GM21619 (cell line): ENCODE measurements around the gene CGB2.
"Not testable (repeated sequence)": the region's sequence is repeated elsewhere in the genome, so short reads cannot be mapped to it uniquely, and the experiment has no call there.

ENCODE experiments used
- ATAC-seq: cut with Tn5 transposase; IDR thresholded peaks from one replicate; pipeline ENCODE4 v1.9.1; 2021; ENCODE audit not compliant: unreplicated experiment

The CGB2 gene

GRCh38 chr19:49030323-49030722, 1.4 kb upstream of the CGB2 start:
- not testable (repeated sequence) for ATAC-seq

GRCh38 chr19:49036815-49037214, 5.1 kb downstream of the CGB2 start, which contains the start of gene CGB1:
TSS of gene CGB1 (minus strand) at chr19:49036895. CDS start at chr19:49036711, 184 bp downstream.
- ATAC-seq, result not testable (repeated sequence)

- not testable (repeated sequence) for ATAC-seq
Observed at GRCh38 chr19:49038111-49038510, 6.4 kb downstream of the CGB2 start.

GRCh38 chr19:49038557-49039276, 7.0 kb downstream of the CGB2 start:
- ATAC-seq, result not testable (repeated sequence)

GRCh38 chr19:49039736-49040135, 8.0 kb downstream of the CGB2 start:
- ATAC-seq, result not testable (repeated sequence)

- ATAC-seq, result no peak
Observed at GRCh38 chr19:49042177-49042576, 10.5 kb downstream of the CGB2 start.

GRCh38 chr19:49042666-49043065, 11.0 kb downstream of the CGB2 start:
- not testable (repeated sequence) for ATAC-seq

GRCh38 chr19:49043548-49043947, 11.9 kb downstream of the CGB2 start, which contains the start of gene CGB5:
TSS of gene CGB5 (plus strand) at chr19:49043848. CDS start at chr19:49044210, 362 bp downstream.
- ATAC-seq, result not testable (repeated sequence)

- ATAC-seq, result not testable (repeated sequence)
Observed at GRCh38 chr19:49049011-49049410, 17.3 kb downstream of the CGB2 start, which contains the start of gene CGB8. TSS of gene CGB8 (minus strand) at chr19:49049111. CDS start at chr19:49048739, 372 bp downstream.

GRCh38 chr19:49049834-49050233, 18.1 kb downstream of the CGB2 start:
- ATAC-seq, result not testable (repeated sequence)

GRCh38 chr19:49050376-49051033, 18.8 kb downstream of the CGB2 start:
- ATAC-seq, result not testable (repeated sequence)

- peak; percentile 47 for ATAC-seq
Observed at GRCh38 chr19:49056101-49056901, 24.6 kb downstream of the CGB2 start.

- not testable (repeated sequence) for ATAC-seq
Observed at GRCh38 chr19:49056902-49057596, 25.4 kb downstream of the CGB2 start.

- ATAC-seq, result no peak
Observed at GRCh38 chr19:49057636-49058234, 26.0 kb downstream of the CGB2 start, which contains the start of gene CGB7. TSS of gene CGB7 (minus strand) at chr19:49057749. CDS start at chr19:49055375, 2,374 bp downstream.

GRCh38 chr19:49058562-49058961, 26.9 kb downstream of the CGB2 start:
- ATAC-seq, result no peak

- no peak for ATAC-seq
Observed at GRCh38 chr19:49059053-49059452, 27.4 kb downstream of the CGB2 start.

GRCh38 chr19:49061000-49061399, 29.3 kb downstream of the CGB2 start:
- ATAC-seq, result no peak

- ATAC-seq, result no peak
Observed at GRCh38 chr19:49061445-49061844, 29.8 kb downstream of the CGB2 start.

- ATAC-seq, result no peak
Observed at GRCh38 chr19:49064029-49064629, 32.4 kb downstream of the CGB2 start.
